SK-N-SH (cell line): ENCODE results near the gene PBX1. TPM values are rescaled to one million over a fixed set of nuclear protein-coding genes. Genes with fewer than 3 reads are reported as not detected.

Experiments used
- CTCF ChIA-PET: fragments of 300-600, 350-600 bp; formaldehyde crosslinking; extraction: SDS; loops from one replicate; lab custom pipeline; 2021; lab: Yijun Ruan, JAX
- POLR2A ChIA-PET: fragments of 350-600 bp; sonication (Branson Sonifier 250); formaldehyde crosslinking; extraction: SDS; loops from one replicate; lab custom pipeline; 2020; ENCODE audit warnings: antibody characterized with exemption, inconsistent platforms; lab: Yijun Ruan, JAX
- DNase-seq: peaks from one replicate; pipeline ENCODE4 v3.0.0; 2012
- H2AFZ ChIP-seq: fragments of 200-600 bp; sonication (generic); 2 replicates; pipeline ENCODE4 v1.8.1; 2016; ENCODE audit warnings: antibody characterized with exemption, mild to moderate bottlenecking, low read depth
- H3F3A ChIP-seq: fragments of 200-600 bp; sonication (generic); replicated peaks from 2 replicates; pipeline ENCODE3; 2016; ENCODE audit warnings: antibody characterized with exemption, mild to moderate bottlenecking; ENCODE audit not compliant: insufficient read depth
- H3K27ac ChIP-seq, 2 experiments: fragments of 200-500 bp in 1 of 2; fragments of 200-600 bp in 1 of 2; sonication (Bioruptor generic) in 1 of 2; sonication (generic), shearing (Covaris generic) in 1 of 2; 2 replicates each; pipeline versions ENCODE4 v1.5.1 to v1.6.1; 2014 to 2016; ENCODE audit warnings: low read depth in 2 of 2, inconsistent platforms in 1 of 2, low read length in 1 of 2, mild to moderate bottlenecking in 1 of 2, mixed read lengths in 1 of 2
- H3K27me3 ChIP-seq: fragments of 200-600 bp; sonication (generic), shearing (Covaris generic); 2 replicates; pipeline ENCODE4 v1.6.1; 2016; ENCODE audit warnings: mixed run types; ENCODE audit not compliant: insufficient read depth
- H3K36me3 ChIP-seq, 2 experiments: fragments of 200-500 bp in 1 of 2; fragments of 200-600 bp in 1 of 2; sonication (Bioruptor generic) in 1 of 2; sonication (generic) in 1 of 2; replicated peaks in 1 of 2; 2 replicates each; pipeline versions ENCODE3 to v1.5.1; 2014 to 2016; ENCODE audit warnings: low read length in 1 of 2, mild to moderate bottlenecking in 1 of 2; ENCODE audit not compliant: insufficient read depth in 2 of 2, control insufficient read depth in 1 of 2
- H3K4me1 ChIP-seq, 2 experiments: fragments of 200-500 bp in 1 of 2; fragments of 200-600 bp in 1 of 2; sonication (Bioruptor generic) in 1 of 2; sonication (generic), shearing (Covaris generic) in 1 of 2; 2 replicates each; pipeline versions ENCODE4 v1.5.1 to v1.6.1; 2014 to 2016; ENCODE audit warnings: low read depth in 1 of 2, low read length in 1 of 2, mixed run types in 1 of 2; ENCODE audit not compliant: insufficient read depth in 2 of 2, control insufficient read depth in 1 of 2
- H3K4me2 ChIP-seq: fragments of 200-600 bp; sonication (generic), shearing (Covaris generic); 2 replicates; pipeline ENCODE4 v1.6.1; 2017; ENCODE audit warnings: mixed run types
- H3K4me3 ChIP-seq, 2 experiments: fragments of 200-500 bp in 1 of 2; fragments of 200-600 bp in 1 of 2; sonication (Bioruptor generic) in 1 of 2; sonication (generic), shearing (Covaris generic) in 1 of 2; 2 replicates each; pipeline versions ENCODE4 v1.5.1 to v1.8.1; 2014 to 2016; ENCODE audit warnings: low read depth in 2 of 2, inconsistent platforms in 1 of 2, low read length in 1 of 2, mild to moderate bottlenecking in 1 of 2, mixed read lengths in 1 of 2, moderate library complexity in 1 of 2
- H3K79me2 ChIP-seq: fragments of 200-600 bp; sonication (generic); 2 replicates; pipeline ENCODE4 v1.8.1; 2017; ENCODE audit warnings: mild to moderate bottlenecking; ENCODE audit not compliant: insufficient read depth
- H3K9ac ChIP-seq: fragments of 200-600 bp; sonication (generic); 2 replicates; pipeline ENCODE4 v1.6.1; 2017; ENCODE audit warnings: mixed run types
- H3K9me2 ChIP-seq: fragments of 200-600 bp; sonication (generic); 2 replicates; pipeline ENCODE4 v1.6.1; 2017; ENCODE audit warnings: mixed run types
- H3K9me3 ChIP-seq: fragments of 200-600 bp; sonication (generic); 2 replicates; pipeline ENCODE4 v1.6.1; 2017; ENCODE audit warnings: mixed run types, mild to moderate bottlenecking, moderate library complexity
- H4K20me1 ChIP-seq: fragments of 200-600 bp; sonication (generic); 2 replicates; pipeline ENCODE4 v1.6.1; 2017; ENCODE audit warnings: mild to moderate bottlenecking, mixed run types; ENCODE audit not compliant: insufficient read depth
- CHD2 ChIP-seq: fragments of 150-350 bp; IDR thresholded peaks from 2 replicates; pipeline ENCODE4 v1.6.1; 2018; ENCODE audit warnings: low read length; ENCODE audit not compliant: partially characterized antibody
- ELF1 ChIP-seq: IDR thresholded peaks from 2 replicates; pipeline ENCODE4 v1.4.0; 2012
- EP300 ChIP-seq, 2 experiments: IDR thresholded peaks; 2 replicates each; pipeline versions ENCODE4 v1.4.0 to v1.6.1; 2012; ENCODE audit warnings: borderline replicate concordance in 1 of 2, low read depth in 1 of 2, low read length in 1 of 2
- FOXJ3 ChIP-seq: sonication (generic); formaldehyde crosslinking; IDR thresholded peaks from 2 replicates; pipeline ENCODE4 v1.5.1; 2020; ENCODE audit warnings: mild to moderate bottlenecking, missing genetic modification reagents
- FOXM1 ChIP-seq: IDR thresholded peaks from 2 replicates; pipeline ENCODE4 v1.4.0; 2012; ENCODE audit warnings: low read depth, mild to moderate bottlenecking
- GATA2 ChIP-seq: sonication (generic); formaldehyde crosslinking; IDR thresholded peaks from 2 replicates; pipeline ENCODE4 v1.5.0; 2020; ENCODE audit warnings: mild to moderate bottlenecking, missing genetic modification reagents
- NFIC ChIP-seq: IDR thresholded peaks from 2 replicates; pipeline ENCODE4 v1.4.0; 2012; ENCODE audit warnings: borderline replicate concordance
- RAD21 ChIP-seq: IDR thresholded peaks from 2 replicates; pipeline ENCODE4 v1.6.1; 2012; ENCODE audit warnings: mild to moderate bottlenecking, low read length
- RCOR1 ChIP-seq: fragments of 150-350 bp; IDR thresholded peaks from 2 replicates; pipeline ENCODE4 v1.6.1; 2017; ENCODE audit warnings: antibody characterized with exemption, low read length
- RFX5 ChIP-seq: IDR thresholded peaks from 2 replicates; pipeline ENCODE4 v1.6.1; 2012; ENCODE audit warnings: mild to moderate bottlenecking, improper control_type of control experiment, low read length
- RXRA ChIP-seq: IDR thresholded peaks from 2 replicates; pipeline ENCODE4 v1.4.0; 2012; ENCODE audit warnings: low read depth, mild to moderate bottlenecking, borderline replicate concordance
- SIN3A ChIP-seq: IDR thresholded peaks from 2 replicates; pipeline ENCODE4 v1.6.1; 2012; ENCODE audit warnings: low read depth, mild to moderate bottlenecking, low read length, moderate library complexity, borderline replicate concordance
- TAF1 ChIP-seq: IDR thresholded peaks from 2 replicates; pipeline ENCODE4 v1.6.1; 2012; ENCODE audit warnings: low read depth, mild to moderate bottlenecking, low read length, moderate library complexity, borderline replicate concordance
- TCF12 ChIP-seq: IDR thresholded peaks from 2 replicates; pipeline ENCODE4 v1.4.0; 2012
- USF1 ChIP-seq: IDR thresholded peaks from 2 replicates; pipeline ENCODE4 v1.4.0; 2012; ENCODE audit warnings: low read depth, borderline replicate concordance
- WGBS: methylation state at CpG from one replicate; pipeline ENCODE4 v1.1.6; 2017; ENCODE audit warnings: low lambda C conversion rate; 5-methylcytosine and 5-hydroxymethylcytosine counted together
- polyA plus RNA-seq, 3 experiments: library from polyadenylated mRNA; depleted of rRNA; stranded (reverse); fragments of >200 nt; gene quantifications; 2 replicates each; pipeline ENCODE4 v1.2.3, GENCODE V29; 2012
- TF ChIP-seq, protein P1 (sequence below): IDR thresholded peaks from 2 replicates; pipeline ENCODE4 v1.4.0; 2012; ENCODE audit warnings: low read depth
- TF ChIP-seq, protein P2 (sequence below): IDR thresholded peaks from 2 replicates; pipeline ENCODE4; 2012
- TF ChIP-seq, protein P3 (sequence below): IDR thresholded peaks from 2 replicates; pipeline ENCODE4 v1.4.0; 2012; ENCODE audit warnings: low read depth, borderline replicate concordance
- TF ChIP-seq, protein P4 (sequence below): fragments of 150-350 bp; IDR thresholded peaks from 2 replicates; pipeline ENCODE4 v1.6.1; 2016; ENCODE audit warnings: mild to moderate bottlenecking, low read depth, low read length
- TF ChIP-seq, protein P5 (sequence below): fragments of 150-350 bp; IDR thresholded peaks from 2 replicates; pipeline ENCODE4 v1.6.1; 2017; ENCODE audit warnings: antibody characterized with exemption, low read length, low read depth, borderline replicate concordance

The PBX1 gene
- polyA plus RNA-seq, 1 of the 3 experiments (the other 2 are of a cell fraction) = 27.0 TPM

DNA sequence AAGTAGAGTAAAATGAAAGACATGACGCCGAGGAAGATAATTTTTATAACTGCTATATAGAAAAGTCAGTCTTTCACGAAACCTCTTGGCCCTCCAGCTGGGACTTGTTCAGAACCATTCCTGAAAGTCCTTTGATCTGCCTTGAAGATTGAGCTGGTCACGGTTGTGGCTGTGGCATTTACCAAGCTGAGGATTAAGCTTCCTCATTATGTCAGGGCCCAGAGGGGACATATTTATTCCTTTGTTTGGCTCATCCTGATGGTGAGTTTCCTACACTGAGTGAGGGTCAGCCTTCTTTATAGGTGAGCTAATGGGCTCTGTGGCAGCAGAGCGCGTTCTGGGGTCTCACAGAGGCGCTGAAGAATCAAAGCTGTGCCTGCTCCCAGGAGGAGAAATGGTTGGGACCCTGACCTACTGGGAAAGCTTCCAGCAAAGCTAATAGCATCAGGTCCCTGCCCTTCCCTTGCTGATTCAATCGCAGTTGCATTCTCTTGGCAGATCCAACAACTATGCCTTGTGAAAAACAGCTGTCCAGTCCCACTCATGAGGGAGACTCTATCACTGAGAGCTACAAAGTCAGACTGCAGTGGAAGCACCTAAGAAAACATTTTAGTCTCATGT, 43.2 kb upstream of the PBX1 start:
- Histone ChIP-seq H3K79me2 (no peaks in the 10 kb centered on the region), H3K27ac (no peak overlapping the region), H3K4me1 (peaks cover 0 to 5% of the 10 kb centered on the region in 2 experiments; a peak in 2 of 4 replicates), H3K4me2 (no peak overlapping the region), H3K9ac (no peak overlapping the region), H4K20me1 (no peaks in the 10 kb centered on the region), H2AFZ (no peak overlapping the region), H3F3A (no peaks in the 10 kb centered on the region), H3K9me3 (no peaks in the 10 kb centered on the region), H3K4me3 (no peak overlapping the region), H3K9me2 (no peaks in the 10 kb centered on the region), H3K27me3 (no peaks in the 10 kb centered on the region; the same call in 1 of the 2 replicates), H3K36me3 (no peaks in the 10 kb centered on the region)
- TF ChIP-seq RFX5 = no peak
- TF ChIP-seq NFIC = no peak
- no peak for TF ChIP-seq TAF1
- TF ChIP-seq RXRA = no peak
- no peak for TF ChIP-seq ELF1
- no peak for TF ChIP-seq CHD2
- TF ChIP-seq, protein P1, sequence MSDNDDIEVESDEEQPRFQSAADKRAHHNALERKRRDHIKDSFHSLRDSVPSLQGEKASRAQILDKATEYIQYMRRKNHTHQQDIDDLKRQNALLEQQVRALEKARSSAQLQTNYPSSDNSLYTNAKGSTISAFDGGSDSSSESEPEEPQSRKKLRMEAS = no peak
- TF ChIP-seq, protein P2, sequence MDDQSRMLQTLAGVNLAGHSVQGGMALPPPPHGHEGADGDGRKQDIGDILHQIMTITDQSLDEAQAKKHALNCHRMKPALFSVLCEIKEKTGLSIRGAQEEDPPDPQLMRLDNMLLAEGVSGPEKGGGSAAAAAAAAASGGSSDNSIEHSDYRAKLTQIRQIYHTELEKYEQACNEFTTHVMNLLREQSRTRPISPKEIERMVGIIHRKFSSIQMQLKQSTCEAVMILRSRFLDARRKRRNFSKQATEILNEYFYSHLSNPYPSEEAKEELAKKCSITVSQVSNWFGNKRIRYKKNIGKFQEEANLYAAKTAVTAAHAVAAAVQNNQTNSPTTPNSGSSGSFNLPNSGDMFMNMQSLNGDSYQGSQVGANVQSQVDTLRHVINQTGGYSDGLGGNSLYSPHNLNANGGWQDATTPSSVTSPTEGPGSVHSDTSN = no peak
- 49% methylated on average over 8 of the region's 8 CpGs for WGBS
- ChIA-PET POLR2A (no interaction called here), CTCF (no interaction called here)
- peak; percentile 3 for DNase-seq

DNA sequence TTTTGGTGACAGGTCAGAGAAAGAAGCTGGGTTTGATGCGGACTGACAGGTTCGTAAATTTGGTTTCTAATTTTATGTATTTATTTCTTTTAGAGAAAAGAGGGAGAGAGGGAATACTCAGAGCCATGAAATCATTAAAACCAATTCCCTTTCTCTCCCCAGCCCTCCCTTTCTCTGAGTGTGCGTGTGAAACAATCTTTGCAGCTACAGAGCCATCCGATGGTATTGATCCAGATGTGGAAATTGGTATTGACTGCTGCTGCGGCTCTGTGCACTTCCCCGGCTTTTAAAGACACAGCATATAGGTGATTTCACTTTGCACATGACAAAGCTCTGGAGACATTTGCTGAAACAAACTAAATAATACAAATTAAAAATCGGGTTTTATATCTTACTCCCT, 42.4 kb upstream of the PBX1 start:
- Histone ChIP-seq H3K9me2 (no peaks in the 10 kb centered on the region), H3K79me2 (no peaks in the 10 kb centered on the region), H3K4me2 (no peak overlapping the region), H3K9ac (no peak overlapping the region), H3K36me3 (no peaks in the 10 kb centered on the region), H4K20me1 (no peaks in the 10 kb centered on the region), H3K27ac (no peak overlapping the region), H3F3A (no peaks in the 10 kb centered on the region), H3K27me3 (no peaks in the 10 kb centered on the region; the same call in 1 of the 2 replicates), H3K4me1 (peaks cover 0 to 5% of the 10 kb centered on the region in 2 experiments; a peak in 2 of 4 replicates), H3K9me3 (no peaks in the 10 kb centered on the region), H3K4me3 (no peak overlapping the region), H2AFZ (no peak overlapping the region)
- POLR2A ChIA-PET = no interaction called here
- 61% methylated on average over 7 of the region's 7 CpGs for WGBS
- CTCF ChIA-PET = interaction anchor here (1.1 kb wide), 1 partner anchor 10 kb away, joined by 3 read pairs; no protein-coding TSS in a partner anchor
- TF ChIP-seq CHD2 (no peak), FOXJ3 (CRISPR knock-in tag) (no peak), TCF12 (no peak), SIN3A (no peak), NFIC (no peak), GATA2 (CRISPR knock-in tag) (no peak), ELF1 (no peak), RAD21 (no peak), FOXM1 (no peak), USF1 (no peak), RCOR1 (no peak), RFX5 (no peak), EP300 (IDR thresholded peaks at IDR 0.05; ENCODE audit: borderline replicate concordance in 1 of 2, low read depth in 1 of 2, low read length in 1 of 2) (no peak)
- TF ChIP-seq, protein P3, sequence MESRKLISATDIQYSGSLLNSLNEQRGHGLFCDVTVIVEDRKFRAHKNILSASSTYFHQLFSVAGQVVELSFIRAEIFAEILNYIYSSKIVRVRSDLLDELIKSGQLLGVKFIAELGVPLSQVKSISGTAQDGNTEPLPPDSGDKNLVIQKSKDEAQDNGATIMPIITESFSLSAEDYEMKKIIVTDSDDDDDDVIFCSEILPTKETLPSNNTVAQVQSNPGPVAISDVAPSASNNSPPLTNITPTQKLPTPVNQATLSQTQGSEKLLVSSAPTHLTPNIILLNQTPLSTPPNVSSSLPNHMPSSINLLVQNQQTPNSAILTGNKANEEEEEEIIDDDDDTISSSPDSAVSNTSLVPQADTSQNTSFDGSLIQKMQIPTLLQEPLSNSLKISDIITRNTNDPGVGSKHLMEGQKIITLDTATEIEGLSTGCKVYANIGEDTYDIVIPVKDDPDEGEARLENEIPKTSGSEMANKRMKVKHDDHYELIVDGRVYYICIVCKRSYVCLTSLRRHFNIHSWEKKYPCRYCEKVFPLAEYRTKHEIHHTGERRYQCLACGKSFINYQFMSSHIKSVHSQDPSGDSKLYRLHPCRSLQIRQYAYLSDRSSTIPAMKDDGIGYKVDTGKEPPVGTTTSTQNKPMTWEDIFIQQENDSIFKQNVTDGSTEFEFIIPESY = no peak
- TF ChIP-seq, protein P4, sequence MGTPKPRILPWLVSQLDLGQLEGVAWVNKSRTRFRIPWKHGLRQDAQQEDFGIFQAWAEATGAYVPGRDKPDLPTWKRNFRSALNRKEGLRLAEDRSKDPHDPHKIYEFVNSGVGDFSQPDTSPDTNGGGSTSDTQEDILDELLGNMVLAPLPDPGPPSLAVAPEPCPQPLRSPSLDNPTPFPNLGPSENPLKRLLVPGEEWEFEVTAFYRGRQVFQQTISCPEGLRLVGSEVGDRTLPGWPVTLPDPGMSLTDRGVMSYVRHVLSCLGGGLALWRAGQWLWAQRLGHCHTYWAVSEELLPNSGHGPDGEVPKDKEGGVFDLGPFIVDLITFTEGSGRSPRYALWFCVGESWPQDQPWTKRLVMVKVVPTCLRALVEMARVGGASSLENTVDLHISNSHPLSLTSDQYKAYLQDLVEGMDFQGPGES = no peak
- TF ChIP-seq, protein P5, sequence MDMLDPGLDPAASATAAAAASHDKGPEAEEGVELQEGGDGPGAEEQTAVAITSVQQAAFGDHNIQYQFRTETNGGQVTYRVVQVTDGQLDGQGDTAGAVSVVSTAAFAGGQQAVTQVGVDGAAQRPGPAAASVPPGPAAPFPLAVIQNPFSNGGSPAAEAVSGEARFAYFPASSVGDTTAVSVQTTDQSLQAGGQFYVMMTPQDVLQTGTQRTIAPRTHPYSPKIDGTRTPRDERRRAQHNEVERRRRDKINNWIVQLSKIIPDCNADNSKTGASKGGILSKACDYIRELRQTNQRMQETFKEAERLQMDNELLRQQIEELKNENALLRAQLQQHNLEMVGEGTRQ = no peak
- no peak for DNase-seq
